GM10266 (cell line): Measurements from ENCODE around the gene VEZT.
"Not testable (repeated sequence)": the region's sequence is repeated elsewhere in the genome, so short reads cannot be mapped to it uniquely, and the experiment has no call there.

Experiments
- DNase-seq: peaks from one replicate; pipeline ENCODE4 v3.0.0; 2012; ENCODE audit errors: extremely low spot score
- TF ChIP-seq, protein P1 (sequence below): IDR thresholded peaks from 2 replicates; pipeline ENCODE4 v1.5.1; 2012; ENCODE audit warnings: mild to moderate bottlenecking, low read depth; ENCODE audit not compliant: control insufficient read depth, insufficient read depth; ENCODE audit errors: missing control alignments

The VEZT gene

DNA sequence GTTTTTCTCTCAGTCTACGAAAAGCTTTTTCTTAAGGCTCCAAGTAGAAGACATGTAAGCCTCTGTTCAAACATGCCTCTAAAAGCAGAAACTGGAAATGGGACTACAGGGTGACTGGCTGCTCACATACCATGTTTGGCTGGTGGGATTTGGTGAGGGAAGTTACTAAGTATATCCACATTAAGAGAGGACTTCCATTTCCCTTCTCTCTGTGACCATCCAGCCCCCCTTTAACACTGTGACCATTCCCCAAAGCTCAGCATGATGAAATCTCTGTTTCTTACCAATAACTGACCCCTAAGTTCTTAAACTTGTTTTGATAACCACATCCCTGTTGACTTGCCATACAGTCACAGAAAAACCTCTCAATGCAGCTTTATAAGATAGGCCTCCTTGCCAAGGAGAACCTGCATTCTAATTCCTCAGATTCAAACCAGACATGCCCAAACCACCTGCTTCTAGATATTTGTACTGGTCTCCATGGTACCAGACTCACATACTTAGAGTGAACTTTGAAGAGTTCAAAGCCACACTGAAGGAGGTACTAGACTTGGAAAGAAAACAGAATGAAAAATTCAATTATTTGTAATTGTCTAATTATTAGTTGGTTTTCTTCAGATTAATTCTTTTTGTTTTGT, 102.2 kb downstream of the VEZT start:
- no peak for DNase-seq
- TF ChIP-seq, protein P1, sequence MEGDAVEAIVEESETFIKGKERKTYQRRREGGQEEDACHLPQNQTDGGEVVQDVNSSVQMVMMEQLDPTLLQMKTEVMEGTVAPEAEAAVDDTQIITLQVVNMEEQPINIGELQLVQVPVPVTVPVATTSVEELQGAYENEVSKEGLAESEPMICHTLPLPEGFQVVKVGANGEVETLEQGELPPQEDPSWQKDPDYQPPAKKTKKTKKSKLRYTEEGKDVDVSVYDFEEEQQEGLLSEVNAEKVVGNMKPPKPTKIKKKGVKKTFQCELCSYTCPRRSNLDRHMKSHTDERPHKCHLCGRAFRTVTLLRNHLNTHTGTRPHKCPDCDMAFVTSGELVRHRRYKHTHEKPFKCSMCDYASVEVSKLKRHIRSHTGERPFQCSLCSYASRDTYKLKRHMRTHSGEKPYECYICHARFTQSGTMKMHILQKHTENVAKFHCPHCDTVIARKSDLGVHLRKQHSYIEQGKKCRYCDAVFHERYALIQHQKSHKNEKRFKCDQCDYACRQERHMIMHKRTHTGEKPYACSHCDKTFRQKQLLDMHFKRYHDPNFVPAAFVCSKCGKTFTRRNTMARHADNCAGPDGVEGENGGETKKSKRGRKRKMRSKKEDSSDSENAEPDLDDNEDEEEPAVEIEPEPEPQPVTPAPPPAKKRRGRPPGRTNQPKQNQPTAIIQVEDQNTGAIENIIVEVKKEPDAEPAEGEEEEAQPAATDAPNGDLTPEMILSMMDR: no peak

GRCh38 chr12:95321516-95322246, 104.1 kb downstream of the VEZT start:
- TF ChIP-seq, protein P1: no peak
- no peak for DNase-seq

- TF ChIP-seq, protein P1: no peak
- DNase-seq: no peak
Measured at GRCh38 chr12:95322326-95322725, 104.7 kb downstream of the VEZT start.

DNA sequence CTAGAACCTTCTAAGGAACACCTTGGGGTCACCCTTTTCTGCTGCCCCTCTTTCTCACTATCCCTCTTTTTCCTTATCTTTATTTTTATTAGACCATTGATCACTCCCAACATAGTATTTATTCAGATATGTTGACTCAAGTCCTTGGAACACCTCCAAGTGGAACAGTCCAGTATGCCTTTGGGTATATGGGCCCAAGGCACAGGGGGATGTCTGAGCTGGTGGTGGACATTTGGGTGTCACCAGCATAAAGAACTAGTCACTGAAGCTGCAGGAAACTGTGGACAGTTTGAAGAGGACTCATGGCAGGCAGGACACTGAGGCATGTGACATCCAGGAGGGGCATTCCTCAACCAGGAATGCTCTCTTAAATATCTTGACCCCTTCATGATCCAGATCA, 105.6 kb downstream of the VEZT start:
- TF ChIP-seq, protein P1: no peak

DNA sequence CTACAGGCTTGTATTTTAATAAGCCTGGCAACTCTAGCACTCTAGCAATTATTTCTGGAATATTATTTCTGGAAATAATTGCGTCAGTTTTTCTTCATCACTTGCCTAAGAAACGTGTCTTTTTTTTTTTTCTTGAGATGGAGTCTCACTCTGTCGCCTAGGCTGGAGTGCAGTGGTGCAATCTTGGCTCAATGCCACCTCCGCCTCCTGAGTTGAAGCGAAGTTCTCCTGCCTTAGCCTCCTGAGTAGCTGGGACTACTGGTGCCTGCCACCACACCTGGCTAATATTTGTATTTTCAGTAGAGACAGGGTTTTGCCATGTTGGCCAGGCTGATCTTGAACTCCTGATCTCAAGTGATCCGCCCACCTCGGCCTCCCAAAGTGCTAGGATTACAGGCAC, 106.6 kb downstream of the VEZT start:
- not testable (repeated sequence) for DNase-seq

More for the DNA sequence above, 105.6 kb downstream of the VEZT start:
- DNase-seq: no peak

DNA sequence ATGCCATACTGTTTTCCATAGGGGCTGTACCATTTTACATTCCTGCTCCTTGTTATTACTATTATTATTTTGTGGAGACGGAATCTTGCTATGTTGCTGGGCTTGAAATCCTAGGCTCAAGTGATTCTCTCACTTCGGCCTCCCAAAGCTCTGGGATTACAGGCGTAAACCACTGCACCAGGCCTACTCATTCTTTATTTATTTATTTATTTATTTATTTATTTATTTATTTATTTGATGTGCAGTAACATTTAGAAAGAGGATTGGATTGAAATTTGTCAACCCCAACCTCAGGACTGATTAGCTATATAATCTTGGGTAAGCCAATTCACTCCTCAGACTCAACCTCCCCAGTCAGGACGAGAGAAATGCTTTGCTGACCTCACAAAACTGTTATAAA, 107.9 kb downstream of the VEZT start:
- TF ChIP-seq, protein P1: no peak
- no peak for DNase-seq

- TF ChIP-seq, protein P1: no peak
- DNase-seq: no peak
Measured at GRCh38 chr12:95326445-95326844, 108.8 kb downstream of the VEZT start.

DNA sequence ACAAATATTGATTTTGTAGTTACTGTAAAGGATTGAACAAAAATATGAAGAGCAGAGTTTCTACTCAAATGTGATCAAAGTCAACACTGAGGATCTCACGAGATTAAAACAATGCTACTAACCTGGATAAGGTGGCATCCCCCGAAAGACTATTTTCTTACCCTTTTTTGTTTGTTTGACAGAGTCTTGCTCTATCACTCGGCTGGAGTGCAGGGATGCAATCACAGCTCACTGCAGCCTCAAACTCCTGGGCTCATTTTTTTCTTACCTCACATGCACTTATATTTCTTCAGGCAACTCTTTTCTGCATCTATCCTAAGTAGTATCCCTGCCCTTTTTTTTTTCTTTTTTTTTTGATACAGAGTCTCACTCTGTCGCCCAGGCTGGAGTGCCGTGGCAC, 109.2 kb downstream of the VEZT start:
- TF ChIP-seq, protein P1: no peak

More for the DNA sequence above, 109.2 kb downstream of the VEZT start:
- no peak for DNase-seq
